CD4-positive, alpha-beta memory T cell (primary cell): ENCODE results near the gene TOP2A. TPM values are rescaled to one million over a fixed set of nuclear protein-coding genes. Genes with fewer than 3 reads are reported as not detected.

ENCODE experiments used
- CTCF ChIA-PET: fragments of 350-600 bp; sonication (Branson Sonifier 250); formaldehyde crosslinking; loops from one replicate; lab custom pipeline; 2021; ENCODE audit warnings: inconsistent platforms; ENCODE audit not compliant: partially characterized antibody; lab: Charles Lee
- POLR2A ChIA-PET: fragments of 350-600 bp; sonication (Branson Sonifier 250); formaldehyde crosslinking; loops from one replicate; lab custom pipeline; 2021; ENCODE audit not compliant: partially characterized antibody; lab: Charles Lee
- DNase-seq, 5 donors: peaks; one replicate each; pipeline versions ENCODE4 v3.0.0 to v3.0.0-alpha.2; 2020 to 2022; ENCODE audit warnings: mixed read lengths in 1 of 5
- H3K27ac ChIP-seq: one replicate; pipeline ENCODE4 v1.7.0; 2013; ENCODE audit warnings: low read depth, low read length
- H3K27me3 ChIP-seq: 2 replicates; pipeline ENCODE4 v1.7.0; 2013; ENCODE audit warnings: mild to moderate bottlenecking, low read length, moderate library complexity; ENCODE audit not compliant: insufficient read depth
- H3K36me3 ChIP-seq: 2 replicates; pipeline ENCODE4 v1.7.0; 2013; ENCODE audit warnings: mild to moderate bottlenecking, low read length, moderate library complexity; ENCODE audit not compliant: insufficient read depth
- H3K4me1 ChIP-seq: 2 replicates; pipeline ENCODE4 v1.7.0; 2013; ENCODE audit warnings: mild to moderate bottlenecking, low read length, moderate library complexity; ENCODE audit not compliant: insufficient read depth
- H3K4me3 ChIP-seq, 2 donors: one replicate each; pipeline ENCODE4 v1.7.0; 2013; ENCODE audit warnings: low read length in 2 of 2, mild to moderate bottlenecking in 1 of 2
- H3K9me3 ChIP-seq, 2 donors: one replicate each; pipeline ENCODE4 v1.7.0; 2013; ENCODE audit warnings: low read length in 2 of 2, control low read depth in 1 of 2; ENCODE audit not compliant: control insufficient read depth in 1 of 2
- H3K27ac Mint-ChIP-seq, 7 donors: one replicate each; pipeline ENCODE4 v1.8.0; 2020 to 2021; ENCODE audit warnings: mixed read lengths in 7 of 7, mild to moderate bottlenecking in 6 of 7, inconsistent platforms in 3 of 7, moderate library complexity in 3 of 7
- H3K27me3 Mint-ChIP-seq, 2 donors: one replicate each; pipeline ENCODE4 v1.8.0; 2020 to 2021; ENCODE audit warnings: mixed read lengths in 2 of 2
- H3K36me3 Mint-ChIP-seq, 2 donors: one replicate each; pipeline ENCODE4 v1.8.0; 2020 to 2021; ENCODE audit warnings: mixed read lengths in 2 of 2, inconsistent platforms in 1 of 2, mild to moderate bottlenecking in 1 of 2
- H3K4me1 Mint-ChIP-seq, 4 donors: one replicate each; pipeline ENCODE4 v1.8.0; 2020 to 2021; ENCODE audit warnings: mixed read lengths in 4 of 4, mild to moderate bottlenecking in 1 of 4
- H3K4me3 Mint-ChIP-seq, 8 donors: one replicate each; pipeline ENCODE4 v1.8.0; 2020 to 2021; ENCODE audit warnings: mixed read lengths in 8 of 8, mild to moderate bottlenecking in 7 of 8, moderate library complexity in 6 of 8, inconsistent platforms in 3 of 8
- H3K9me3 Mint-ChIP-seq, 8 donors: one replicate each; pipeline ENCODE4 v1.8.0; 2020 to 2021; ENCODE audit warnings: mixed read lengths in 8 of 8, mild to moderate bottlenecking in 5 of 8, inconsistent platforms in 3 of 8, moderate library complexity in 1 of 8
- intact Hi-C: fragments of 100-400 bp; cut with micrococcal nuclease; formaldehyde crosslinking; loops from one replicate; pipeline ENCODE4 v1.15.1; 2023
- polyA plus RNA-seq, 2 donors: library from polyadenylated mRNA; unstranded; fragments of 300-500 nt; fragmentation: Illumina TruSeq; gene quantifications; one replicate each; pipeline ENCODE4 v1.2.3, GENCODE V29; 2021
- total RNA-seq, 2 experiments: library from RNA; stranded (reverse); gene quantifications; one replicate each; pipeline ENCODE4 v1.2.3, GENCODE V29; 2021

Gene TOP2A
- total and polyA plus RNA-seq, 4 experiments from 2014 or later = 0.10 to 1.1 (median 0.30) TPM

DNA sequence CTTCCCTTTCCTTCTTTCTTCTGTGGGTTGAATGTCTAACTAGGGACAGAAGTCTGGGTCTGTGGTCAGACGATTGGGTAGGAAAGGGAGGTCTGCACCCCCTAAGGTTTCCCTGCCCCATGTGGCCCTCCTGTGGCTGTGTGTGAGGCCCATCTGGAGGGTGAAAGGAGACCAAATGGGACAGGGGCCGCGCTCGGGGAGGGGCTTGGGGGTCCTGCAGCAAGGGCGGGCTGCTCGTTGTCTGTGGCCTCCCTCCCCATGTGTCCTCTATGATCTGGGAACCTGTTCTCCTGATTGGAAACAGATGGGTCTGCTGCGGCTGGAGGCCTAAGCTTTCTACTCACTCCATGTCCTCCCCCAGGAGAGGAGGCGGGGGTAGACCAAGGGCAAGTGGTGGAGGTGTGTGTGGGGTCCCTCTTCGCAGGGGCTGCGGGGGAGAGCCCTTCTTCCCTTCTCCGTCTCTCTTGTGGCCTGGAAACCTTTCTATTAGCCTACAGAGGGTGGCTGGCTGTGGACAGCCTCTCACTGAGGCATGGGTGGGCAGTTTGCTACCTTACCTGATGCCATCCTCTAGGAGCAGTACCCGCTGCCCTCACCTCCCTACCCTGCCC is 44.1 kb upstream of the TOP2A start:
- Histone ChIP-seq H3K4me3 (no peak overlapping the region), H3K27ac (no peak overlapping the region), H3K4me1 (no peaks in the 10 kb centered on the region), H3K9me3 (no peaks in the 10 kb centered on the region), H3K27me3 (no peaks in the 10 kb centered on the region), H3K36me3 (peaks cover 1% of the 10 kb centered on the region)
- H3K9me3 Mint-ChIP-seq = no peaks in the 10 kb centered on the region
- no peak for DNase-seq
- no peaks in the 10 kb centered on the region for H3K4me1 Mint-ChIP-seq
- intact Hi-C loops = no loop called here
- peak overlapping the region in 1 of 7 donors; percentile 35 for H3K27ac Mint-ChIP-seq
- CTCF ChIA-PET = interaction anchor here (0.6 kb wide), 1 partner anchor 10 kb away, joined by 3 read pairs; no protein-coding TSS in a partner anchor
- H3K4me3 Mint-ChIP-seq = no peak overlapping the region
- no peaks in the 10 kb centered on the region for H3K36me3 Mint-ChIP-seq
- no peaks in the 10 kb centered on the region for H3K27me3 Mint-ChIP-seq
- POLR2A ChIA-PET = no interaction called here

DNA sequence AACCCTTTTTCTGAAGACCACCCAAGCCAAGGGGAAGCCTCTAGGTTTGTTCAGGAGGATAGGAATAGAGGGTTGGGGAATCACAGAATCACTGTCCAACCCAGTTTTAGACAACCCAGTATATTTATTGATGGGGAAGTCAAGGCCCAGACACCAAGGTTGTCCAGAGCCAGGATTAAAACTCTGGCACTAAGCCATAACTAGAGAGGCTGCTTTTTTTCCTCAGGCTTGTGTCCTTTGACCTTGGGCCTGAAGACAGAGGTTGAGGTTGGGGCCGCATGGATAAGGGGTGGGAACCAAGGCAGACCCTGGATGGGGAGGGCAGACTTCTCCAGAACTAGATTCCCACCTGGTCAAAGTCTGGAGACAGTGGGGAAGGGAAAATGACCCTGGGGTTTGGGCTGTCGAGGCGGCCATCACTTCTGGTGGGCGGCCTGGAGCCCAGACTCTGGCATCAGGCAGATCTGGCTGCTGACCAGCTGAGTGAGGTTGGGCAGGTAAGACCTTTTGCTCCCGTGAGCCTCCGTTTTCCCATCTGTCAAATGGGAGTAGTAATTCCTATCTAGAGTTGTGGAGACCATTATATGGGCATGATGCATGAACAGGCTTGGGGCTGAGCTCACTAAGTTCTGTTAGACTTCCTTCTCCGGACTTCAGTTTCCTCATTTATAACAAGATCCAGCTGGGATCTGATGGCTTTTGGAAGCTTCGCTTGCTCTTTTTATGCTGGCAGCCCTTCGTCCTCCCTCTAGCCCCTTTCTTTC is 43.5 kb upstream of the TOP2A start:
- H3K36me3 Mint-ChIP-seq = no peaks in the 10 kb centered on the region
- intact Hi-C loops = no loop called here
- POLR2A ChIA-PET = interaction anchor here (0.6 kb wide), 1 partner anchor 25 kb away, joined by 3 read pairs; no protein-coding TSS in a partner anchor

GRCh38 chr17:40460604-40460967 is 42.9 kb upstream of the TOP2A start:
- H3K4me3 ChIP-seq = no peak overlapping the region
- no peaks in the 10 kb centered on the region for H3K4me1 ChIP-seq
- H3K36me3 Mint-ChIP-seq = peaks cover 0 to 3% of the 10 kb centered on the region in 2 donors
- no peak overlapping the region for H3K4me3 Mint-ChIP-seq
- peaks cover 4% of the 10 kb centered on the region for H3K36me3 ChIP-seq
- H3K4me1 Mint-ChIP-seq = no peaks in the 10 kb centered on the region
- H3K9me3 Mint-ChIP-seq = no peaks in the 10 kb centered on the region
- no peak for DNase-seq
- H3K27me3 ChIP-seq = no peaks in the 10 kb centered on the region
- intact Hi-C loops = no loop called here
- H3K9me3 ChIP-seq = no peaks in the 10 kb centered on the region
- CTCF ChIA-PET = interaction anchor here (1.1 kb wide), 1 partner anchor 15 kb away, joined by 3 read pairs; no protein-coding TSS in a partner anchor
- POLR2A ChIA-PET = interaction anchor here (0.6 kb wide), 1 partner anchor 26 kb away, joined by 3 read pairs; no protein-coding TSS in a partner anchor
- H3K27me3 Mint-ChIP-seq = no peaks in the 10 kb centered on the region
- no peak overlapping the region for H3K27ac ChIP-seq
- peak overlapping the region in 1 of 7 donors; percentile 36 for H3K27ac Mint-ChIP-seq

More for the DNA sequence above, 43.5 kb upstream of the TOP2A start:
- H3K9me3 Mint-ChIP-seq = no peaks in the 10 kb centered on the region
- Histone ChIP-seq H3K36me3 (peaks cover 4% of the 10 kb centered on the region), H3K9me3 (no peaks in the 10 kb centered on the region), H3K27ac (no peak overlapping the region), H3K4me3 (no peak overlapping the region), H3K4me1 (no peaks in the 10 kb centered on the region), H3K27me3 (no peaks in the 10 kb centered on the region)
- H3K27ac Mint-ChIP-seq = peak overlapping the region in 1 of 7 donors; percentile 36
- DNase-seq = no peak
- no peak overlapping the region for H3K4me3 Mint-ChIP-seq
- H3K4me1 Mint-ChIP-seq = no peaks in the 10 kb centered on the region
- H3K27me3 Mint-ChIP-seq = no peaks in the 10 kb centered on the region
- CTCF ChIA-PET = interaction anchor here (0.6 kb wide), 1 partner anchor 10 kb away, joined by 3 read pairs; no protein-coding TSS in a partner anchor

GRCh38 chr17:40459636-40460603 is 42.2 kb upstream of the TOP2A start:
- Mint-ChIP-seq H3K36me3 (peaks cover 0 to 3% of the 10 kb centered on the region in 2 donors), H3K9me3 (no peaks in the 10 kb centered on the region), H3K27me3 (no peaks in the 10 kb centered on the region), H3K4me3 (no peak overlapping the region), H3K27ac (no peak overlapping the region), H3K4me1 (no peaks in the 10 kb centered on the region)
- H3K36me3 ChIP-seq = peaks cover 4% of the 10 kb centered on the region
- POLR2A ChIA-PET = interaction anchor here (0.6 kb wide), 1 partner anchor 27 kb away, joined by 3 read pairs; no protein-coding TSS in a partner anchor
- intact Hi-C loops = no loop called here
- no peaks in the 10 kb centered on the region for H3K4me1 ChIP-seq
- DNase-seq = no peak
- H3K9me3 ChIP-seq = no peaks in the 10 kb centered on the region
- no peaks in the 10 kb centered on the region for H3K27me3 ChIP-seq
- CTCF ChIA-PET = interaction anchor here (1.1 kb wide), 1 partner anchor 16 kb away, joined by 3 read pairs; no protein-coding TSS in a partner anchor
- no peak overlapping the region for H3K27ac ChIP-seq
- H3K4me3 ChIP-seq = no peak overlapping the region

DNA sequence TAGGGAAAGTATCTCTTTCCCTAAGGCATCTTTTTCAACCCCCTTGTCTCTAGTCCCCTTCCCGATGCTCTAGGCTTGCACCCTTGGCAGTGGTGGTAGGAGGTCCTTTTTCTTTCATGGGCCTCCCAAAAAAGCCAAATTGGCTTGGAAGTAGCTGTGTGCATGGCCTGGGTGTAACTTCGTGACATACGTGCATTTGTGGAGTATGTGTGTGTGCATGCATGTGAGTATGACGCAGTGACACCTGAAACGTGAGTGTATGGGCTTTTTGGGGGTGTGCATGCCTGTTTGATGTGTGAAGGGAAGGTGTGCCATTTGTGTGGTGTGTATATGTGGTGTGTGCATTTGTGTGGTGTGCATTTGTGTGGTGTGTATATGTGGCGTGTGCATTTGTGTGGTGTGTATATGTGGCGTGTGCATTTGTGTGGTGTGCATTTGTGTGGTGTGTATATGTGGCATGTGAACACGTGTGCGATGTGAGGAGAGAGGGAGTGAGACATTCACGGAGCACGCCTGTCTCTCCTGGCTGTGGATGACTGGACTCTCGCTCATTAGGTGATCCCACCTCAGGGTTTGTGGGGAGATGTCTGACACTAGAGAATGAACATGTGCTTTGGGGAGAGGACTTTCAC is 41.3 kb upstream of the TOP2A start:
- Histone ChIP-seq H3K27me3 (no peaks in the 10 kb centered on the region), H3K9me3 (no peaks in the 10 kb centered on the region), H3K27ac (no peak overlapping the region), H3K4me3 (no peak overlapping the region), H3K36me3 (peaks cover 4% of the 10 kb centered on the region), H3K4me1 (no peaks in the 10 kb centered on the region)
- Mint-ChIP-seq H3K36me3 (peaks cover 0 to 3% of the 10 kb centered on the region in 2 donors), H3K4me1 (no peaks in the 10 kb centered on the region), H3K27me3 (no peaks in the 10 kb centered on the region), H3K4me3 (no peak overlapping the region), H3K9me3 (no peaks in the 10 kb centered on the region), H3K27ac (peak overlapping the region in 2 of 7 donors; percentile 19 to 24)
- CTCF ChIA-PET = no interaction called here
- POLR2A ChIA-PET = no interaction called here
- intact Hi-C loops = no loop called here
- DNase-seq = no peak

DNA sequence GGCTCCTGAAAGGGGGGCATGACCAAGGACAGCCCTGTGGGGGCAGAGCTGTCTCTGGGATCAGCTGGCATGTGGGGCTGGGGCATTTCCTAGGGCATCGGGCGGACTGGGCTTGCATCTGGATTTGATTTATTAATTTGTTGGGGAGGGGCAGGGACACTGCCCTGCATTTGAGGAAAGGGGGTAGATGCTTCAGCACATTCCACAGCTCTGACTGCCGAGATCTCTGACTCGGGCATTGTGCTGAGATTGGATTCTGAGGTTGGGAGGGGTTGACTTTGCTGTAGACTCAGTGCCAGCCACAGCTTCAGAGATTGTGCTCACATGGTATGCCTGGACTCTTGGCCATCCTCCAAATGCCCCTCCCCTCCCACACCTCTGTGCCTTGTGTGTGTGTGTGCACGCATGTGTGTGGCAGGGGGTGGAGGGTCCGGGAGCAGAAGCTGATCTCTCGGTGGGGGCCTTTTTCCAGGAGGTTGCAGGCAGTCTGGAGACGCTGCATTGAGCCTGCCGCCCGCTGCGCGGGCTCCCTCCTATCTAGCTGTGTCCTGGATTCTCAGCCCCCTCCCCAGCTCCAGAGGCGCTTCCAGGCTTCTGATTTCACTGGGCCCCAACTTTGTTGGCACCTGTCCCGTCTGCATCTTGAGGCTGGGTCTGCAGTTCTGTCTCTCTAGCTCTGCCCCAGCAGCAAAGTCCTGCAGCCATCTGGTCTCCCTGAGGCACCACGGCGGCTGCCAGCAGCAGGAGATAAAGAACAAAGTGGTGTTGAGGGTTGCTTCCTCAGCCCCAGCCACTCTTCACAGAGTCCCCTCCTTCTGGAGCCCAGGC is 40.5 kb upstream of the TOP2A start:
- H3K9me3 Mint-ChIP-seq = no peaks in the 10 kb centered on the region
- ChIA-PET POLR2A (interaction anchor here (1.6 kb wide), 1 partner anchor 50 kb away, joined by 3 read pairs; no protein-coding TSS in a partner anchor), CTCF (interaction anchor here (4.8 kb wide), 1 partner anchor 17 kb away, joined by 22 read pairs; no protein-coding TSS in a partner anchor)
- peaks cover 0 to 3% of the 10 kb centered on the region in 2 donors for H3K36me3 Mint-ChIP-seq
- H3K27ac Mint-ChIP-seq = peak overlapping the region in 1 of 7 donors; percentile 41
- Histone ChIP-seq H3K4me1 (no peaks in the 10 kb centered on the region), H3K9me3 (no peaks in the 10 kb centered on the region), H3K27me3 (no peaks in the 10 kb centered on the region), H3K27ac (no peak overlapping the region), H3K36me3 (peaks cover 4% of the 10 kb centered on the region), H3K4me3 (no peak overlapping the region)
- H3K27me3 Mint-ChIP-seq = no peaks in the 10 kb centered on the region
- intact Hi-C loops = no loop called here
- H3K4me1 Mint-ChIP-seq = no peaks in the 10 kb centered on the region
- no peak for DNase-seq
- H3K4me3 Mint-ChIP-seq = no peak overlapping the region
